CD14-positive monocyte (primary cell): ENCODE measurements around the gene NGRN. TPM values are rescaled to one million over a fixed set of nuclear protein-coding genes. Genes with fewer than 3 reads are reported as not detected.

Source experiments
- DNase-seq, 3 donors: peaks; one replicate each; pipeline ENCODE4 v3.0.0-alpha.2; 2011 to 2022
- H2AFZ ChIP-seq: 2 replicates; pipeline ENCODE4 v1.6.0; 2012; ENCODE audit warnings: mild to moderate bottlenecking, low read depth, low read length, inconsistent platforms; ENCODE audit not compliant: insufficient read depth, poor library complexity, severe bottlenecking
- H3K27ac ChIP-seq, 2 donors: 1 replicate in 1 of 2; 2 replicates in 1 of 2; pipeline ENCODE4 v1.5.1; 2012 to 2013; ENCODE audit warnings: low read length in 2 of 2, control low read depth in 1 of 2, inconsistent platforms in 1 of 2, low read depth in 1 of 2, mild to moderate bottlenecking in 1 of 2
- H3K27me3 ChIP-seq, 2 donors: one replicate each; pipeline versions ENCODE4 v1.6.0 to v1.6.1; 2011 to 2013; ENCODE audit warnings: low read length in 2 of 2; ENCODE audit not compliant: control insufficient read depth in 2 of 2, insufficient read depth in 2 of 2
- H3K36me3 ChIP-seq, 2 donors: replicated peaks in 1 of 2; 1 replicate in 1 of 2; 2 replicates in 1 of 2; pipeline versions ENCODE4 v1.5.1 to v1.6.1; 2012 to 2013; ENCODE audit warnings: low read length in 2 of 2, control low read depth in 1 of 2, inconsistent platforms in 1 of 2, mild to moderate bottlenecking in 1 of 2; ENCODE audit not compliant: insufficient read depth in 2 of 2, control insufficient read depth in 1 of 2
- H3K4me1 ChIP-seq, 2 donors: 1 replicate in 1 of 2; 2 replicates in 1 of 2; pipeline versions ENCODE4 v1.5.1 to v1.6.1; 2012 to 2013; ENCODE audit warnings: low read length in 2 of 2, control low read depth in 1 of 2, inconsistent platforms in 1 of 2, mild to moderate bottlenecking in 1 of 2, moderate library complexity in 1 of 2; ENCODE audit not compliant: insufficient read depth in 2 of 2, control insufficient read depth in 1 of 2
- H3K4me2 ChIP-seq: replicated peaks from 2 replicates; pipeline ENCODE3; 2012; ENCODE audit warnings: low read length, moderate library complexity, mild to moderate bottlenecking; ENCODE audit not compliant: poor library complexity, severe bottlenecking; ENCODE audit errors: extremely low read depth
- H3K4me3 ChIP-seq, 3 experiments: fragments of 200-600 bp in 1 of 3; sonication (generic) in 1 of 3; replicated peaks in 1 of 3; 1 replicate in 2 of 3; 2 replicates in 1 of 3; pipeline ENCODE4 v1.5.1; 2011 to 2013; ENCODE audit warnings: low read length in 3 of 3, mild to moderate bottlenecking in 3 of 3, control low read depth in 2 of 3, low read depth in 2 of 3, inconsistent platforms in 1 of 3, moderate library complexity in 1 of 3
- H3K79me2 ChIP-seq: 2 replicates; pipeline ENCODE4 v1.6.0; 2012; ENCODE audit warnings: mild to moderate bottlenecking, control low read depth, inconsistent platforms, low read length, moderate library complexity; ENCODE audit not compliant: insufficient read depth
- H3K9ac ChIP-seq: 2 replicates; pipeline ENCODE4 v1.6.0; 2017; ENCODE audit warnings: low read length, mild to moderate bottlenecking; ENCODE audit not compliant: insufficient read depth, poor library complexity, severe bottlenecking
- H3K9me3 ChIP-seq, 2 donors: replicated peaks in 1 of 2; 1 replicate in 1 of 2; 2 replicates in 1 of 2; pipeline versions ENCODE4 v1.5.1 to v1.6.1; 2012 to 2013; ENCODE audit warnings: low read length in 2 of 2, control low read depth in 1 of 2; ENCODE audit not compliant: control insufficient read depth in 1 of 2, insufficient read depth in 1 of 2
- H4K20me1 ChIP-seq: 2 replicates; pipeline ENCODE4 v1.6.0; 2012; ENCODE audit warnings: mild to moderate bottlenecking, low read length, control low read depth, moderate library complexity; ENCODE audit not compliant: insufficient read depth
- H3K27ac Mint-ChIP-seq, 7 donors: one replicate each; pipeline ENCODE4 v1.8.0; 2020; ENCODE audit warnings: mild to moderate bottlenecking in 7 of 7, mixed read lengths in 7 of 7, moderate library complexity in 6 of 7, inconsistent platforms in 2 of 7
- H3K27me3 Mint-ChIP-seq, 3 donors: one replicate each; pipeline ENCODE4 v1.8.0; 2021 to 2022; ENCODE audit warnings: low read depth in 3 of 3, mild to moderate bottlenecking in 3 of 3, mixed read lengths in 3 of 3, moderate library complexity in 3 of 3, inconsistent platforms in 1 of 3
- H3K36me3 Mint-ChIP-seq, 2 donors: one replicate each; pipeline ENCODE4 v1.8.0; 2020; ENCODE audit warnings: mixed read lengths in 2 of 2, inconsistent platforms in 1 of 2, mild to moderate bottlenecking in 1 of 2
- H3K4me1 Mint-ChIP-seq: one replicate; pipeline ENCODE4 v1.8.0; 2020; ENCODE audit warnings: mild to moderate bottlenecking, mixed read lengths
- H3K4me3 Mint-ChIP-seq, 2 donors: one replicate each; pipeline ENCODE4 v1.8.0; 2020; ENCODE audit warnings: mild to moderate bottlenecking in 2 of 2, mixed read lengths in 2 of 2, moderate library complexity in 1 of 2
- H3K9me3 Mint-ChIP-seq, 7 donors: one replicate each; pipeline ENCODE4 v1.8.0; 2020 to 2022; ENCODE audit warnings: mixed read lengths in 7 of 7, mild to moderate bottlenecking in 6 of 7, moderate library complexity in 6 of 7, inconsistent platforms in 2 of 7
- CTCF ChIP-seq: fragments of 200-600 bp; IDR thresholded peaks from one replicate; pipeline ENCODE4 v1.8.0; 2022; ENCODE audit warnings: antibody characterized with exemption, mild to moderate bottlenecking
- WGBS: methylation state at CpG from one replicate; pipeline ENCODE4 v1.1.5; 2013; ENCODE audit warnings: missing lambda C conversion rate; ENCODE audit not compliant: insufficient coverage; 5-methylcytosine and 5-hydroxymethylcytosine counted together
- intact Hi-C, 2 donors: fragments of 100-400 bp; cut with micrococcal nuclease; formaldehyde crosslinking; loops; one replicate each; pipeline versions ENCODE4 v1.15.0 to v1.15.1; 2023
- polyA plus RNA-seq, 3 donors: library from polyadenylated mRNA; depleted of rRNA in 1 of 3; unstranded in 2 of 3; stranded (reverse) in 1 of 3; fragments of 300-500 nt in 2 of 3; fragments of >200 nt in 1 of 3; fragmentation: Illumina TruSeq in 2 of 3; gene quantifications; 1 replicate in 2 of 3; 2 replicates in 1 of 3; pipeline ENCODE4 v1.2.3, GENCODE V29; 2012 to 2021

The NGRN gene
- polyA plus RNA-seq, 3 donors = 14.4 to 20.3 (median 18.9) TPM

- no peak overlapping the region for H2AFZ ChIP-seq
- intact Hi-C loops = no loop called here
- no peaks in the 10 kb centered on the region for H3K79me2 ChIP-seq
- H3K27ac Mint-ChIP-seq = peak overlapping the region in 3 of 7 donors; percentile 8 to 25 (median 21)
- no peak overlapping the region for H3K9ac ChIP-seq
- H3K9me3 ChIP-seq = no peaks in the 10 kb centered on the region
- no peak for TF ChIP-seq CTCF
- peaks cover 3% of the 10 kb centered on the region for H3K4me1 Mint-ChIP-seq
- no peaks in the 10 kb centered on the region for H3K4me1 ChIP-seq
- DNase-seq = no peak
- peaks cover 0 to 2% (median 0%) of the 10 kb centered on the region in 3 donors for H3K27me3 Mint-ChIP-seq
- no peak overlapping the region for H3K27ac ChIP-seq
- H3K36me3 Mint-ChIP-seq = peaks cover 74 to 94% of the 10 kb centered on the region in 2 donors
- peaks cover 73% of the 10 kb centered on the region for H4K20me1 ChIP-seq
- H3K9me3 Mint-ChIP-seq = no peaks in the 10 kb centered on the region
- no peak overlapping the region for H3K4me3 Mint-ChIP-seq
- peaks cover 82 to 91% of the 10 kb centered on the region in 2 donors for H3K36me3 ChIP-seq
- H3K4me2 ChIP-seq = no peak overlapping the region
- H3K27me3 ChIP-seq = no peaks in the 10 kb centered on the region
- 97% methylated on average over 20 of the region's 22 CpGs for WGBS
- no peak overlapping the region for H3K4me3 ChIP-seq
Observed at GRCh38 chr15:90223441-90224165, 41.9 kb upstream of the NGRN start.

- no peak overlapping the region for H3K4me3 ChIP-seq
- Mint-ChIP-seq H3K9me3 (peaks cover 0 to 1% (median 0%) of the 10 kb centered on the region in 7 donors), H3K27me3 (peaks cover 0 to under 1% (median 0%) of the 10 kb centered on the region in 3 donors), H3K4me1 (peaks cover 2% of the 10 kb centered on the region), H3K4me3 (no peak overlapping the region), H3K36me3 (peaks cover 80 to 97% of the 10 kb centered on the region in 2 donors), H3K27ac (peak overlapping the region in 1 of 7 donors; percentile 19)
- peaks cover 1 to 2% of the 10 kb centered on the region in 2 donors for H3K4me1 ChIP-seq
- peaks cover 4% of the 10 kb centered on the region for H3K79me2 ChIP-seq
- peaks cover 89 to 91% of the 10 kb centered on the region in 2 donors for H3K36me3 ChIP-seq
- intact Hi-C loops = no loop called here
- no peak overlapping the region for H3K4me2 ChIP-seq
- H3K27me3 ChIP-seq = no peaks in the 10 kb centered on the region
- H2AFZ ChIP-seq = no peak overlapping the region
- no peak overlapping the region for H3K9ac ChIP-seq
- H3K9me3 ChIP-seq = no peaks in the 10 kb centered on the region
- DNase-seq = no peak
- no peak overlapping the region for H3K27ac ChIP-seq
- peaks cover 73% of the 10 kb centered on the region for H4K20me1 ChIP-seq
- no peak for TF ChIP-seq CTCF
- 96% methylated on average over 16 of the region's 17 CpGs for WGBS
Observed at GRCh38 chr15:90225047-90225446, 40.4 kb upstream of the NGRN start.
